HCT116 (cell line): ENCODE data around the gene DGCR8. TPM values are rescaled to one million over a fixed set of nuclear protein-coding genes. Genes with fewer than 3 reads are reported as not detected.

Experiments
- ATAC-seq: fragments of 200-7000 bp; cut with Tn5 transposase; 2 replicates; pipeline ENCODE4 v1.9.1; 2020; ENCODE audit warnings: mild to moderate bottlenecking, moderate library complexity
- BruUV-seq: library from RNA; stranded (reverse); fragments of 400-500 nt; replicated peaks from 2 replicates; lab custom pipeline; 2021; lab: Mats Ljungman, UMichigan
- CTCF ChIA-PET: fragments of 300-600 bp; sonication (Branson Sonifier 250); formaldehyde crosslinking; loops from one replicate; lab custom pipeline; 2021; ENCODE audit warnings: antibody characterized with exemption; lab: Charles Lee
- POLR2A ChIA-PET: fragments of 300-600, 350-600 bp; sonication (Branson Sonifier 250); formaldehyde crosslinking; loops from one replicate; lab custom pipeline; 2021; ENCODE audit warnings: antibody characterized with exemption; lab: Charles Lee
- RAD21 ChIA-PET, 2 experiments: fragments of 300-600 bp; sonication (Branson Sonifier 250); formaldehyde crosslinking; loops; one replicate each; lab custom pipeline; 2023; ENCODE audit warnings: low total read pairs in 2 of 2; ENCODE audit not compliant: uncharacterized antibody in 2 of 2, unreplicated experiment in 2 of 2, low non-redundant PET in 1 of 2; lab: Charles Lee
- DNase-seq: peaks from one replicate; pipeline ENCODE4 v3.0.0-alpha.2; 2010; ENCODE audit warnings: low read depth, low spot score
- H2AFZ ChIP-seq: fragments of 200-600 bp; shearing (Covaris generic), sonication (generic); 2 replicates; pipeline ENCODE4 v1.6.1; 2017; ENCODE audit warnings: low read depth, mixed run types, mixed read lengths, antibody characterized with exemption, low read length; ENCODE audit not compliant: poor library complexity, severe bottlenecking
- H3K27ac ChIP-seq: 2 replicates; pipeline ENCODE4 v1.5.1; 2012; ENCODE audit warnings: low read depth, low read length
- H3K27me3 ChIP-seq: fragments of 200-600 bp; sonication (generic); 2 replicates; pipeline ENCODE4 v1.6.1; 2016; ENCODE audit warnings: mixed run types, low read length, mixed read lengths; ENCODE audit not compliant: insufficient read depth
- H3K36me3 ChIP-seq, 2 experiments: fragments of 200-500 bp in 1 of 2; fragments of 200-600 bp in 1 of 2; sonication (Bioruptor generic) in 1 of 2; sonication (generic) in 1 of 2; 2 replicates each; pipeline versions ENCODE4 v1.5.1 to v1.6.1; 2014 to 2016; ENCODE audit warnings: low read length in 2 of 2, inconsistent platforms in 1 of 2, mixed read lengths in 1 of 2, mixed run types in 1 of 2; ENCODE audit not compliant: insufficient read depth in 2 of 2, control insufficient read depth in 1 of 2
- H3K4me1 ChIP-seq, 2 experiments: fragments of 200-600 bp in 1 of 2; sonication (generic) in 1 of 2; 2 replicates each; pipeline versions ENCODE4 v1.5.1 to v1.6.1; 2012 to 2017; ENCODE audit warnings: low read length in 2 of 2, inconsistent platforms in 1 of 2, mild to moderate bottlenecking in 1 of 2, mixed read lengths in 1 of 2, mixed run types in 1 of 2, moderate library complexity in 1 of 2; ENCODE audit not compliant: insufficient read depth in 2 of 2, control insufficient read depth in 1 of 2
- H3K4me2 ChIP-seq: fragments of 200-600 bp; sonication (generic); 2 replicates; pipeline ENCODE4 v1.6.1; 2017; ENCODE audit warnings: mixed run types, low read length, mixed read lengths
- H3K4me3 ChIP-seq, 2 experiments: fragments of 200-600 bp in 1 of 2; sonication (generic) in 1 of 2; replicated peaks in 1 of 2; 2 replicates each; pipeline ENCODE4 v1.5.1; 2011 to 2016; ENCODE audit warnings: low read length in 2 of 2, control low read depth in 1 of 2, low read depth in 1 of 2, mild to moderate bottlenecking in 1 of 2, mixed read lengths in 1 of 2, mixed run types in 1 of 2
- H3K79me2 ChIP-seq: fragments of 200-600 bp; sonication (generic); 2 replicates; pipeline ENCODE4 v1.6.1; 2017; ENCODE audit warnings: mild to moderate bottlenecking, mixed run types, low read length, moderate library complexity, mixed read lengths; ENCODE audit not compliant: insufficient read depth
- H3K9ac ChIP-seq: fragments of 200-600 bp; sonication (generic); 2 replicates; pipeline ENCODE4 v1.6.1; 2016; ENCODE audit warnings: low read length, mixed read lengths
- H3K9me2 ChIP-seq: fragments of 200-600 bp; sonication (generic), shearing (Covaris generic); 2 replicates; pipeline ENCODE4 v1.6.1; 2017; ENCODE audit warnings: mixed run types, mild to moderate bottlenecking, moderate library complexity; ENCODE audit not compliant: insufficient read depth
- H3K9me3 ChIP-seq, 2 experiments: fragments of 200-500 bp in 1 of 2; fragments of 200-600 bp in 1 of 2; sonication (Bioruptor generic) in 1 of 2; sonication (generic) in 1 of 2; 2 replicates each; pipeline ENCODE4 v1.6.1; 2014 to 2017; ENCODE audit warnings: low read length in 2 of 2, mixed read lengths in 2 of 2, inconsistent platforms in 1 of 2, low read depth in 1 of 2, mild to moderate bottlenecking in 1 of 2, mixed run types in 1 of 2, moderate library complexity in 1 of 2; ENCODE audit not compliant: control insufficient read depth in 1 of 2, insufficient read depth in 1 of 2
- H4K20me1 ChIP-seq: fragments of 200-600 bp; sonication (generic), shearing (Covaris generic); 2 replicates; pipeline ENCODE4 v1.6.1; 2017; ENCODE audit warnings: mixed run types, mild to moderate bottlenecking, moderate library complexity; ENCODE audit not compliant: insufficient read depth
- CEBPB ChIP-seq: IDR thresholded peaks from 2 replicates; pipeline ENCODE4 v1.6.1; 2012; ENCODE audit warnings: low read depth
- EGR1 ChIP-seq: IDR thresholded peaks from 2 replicates; pipeline ENCODE4 v1.6.1; 2012; ENCODE audit warnings: low read depth
- EZH2 ChIP-seq: fragments of 200-600 bp; sonication (generic); IDR thresholded peaks from 2 replicates; pipeline ENCODE4 v1.6.1; 2017; ENCODE audit warnings: antibody characterized with exemption, mixed run types
- EZH2phosphoT487 ChIP-seq: fragments of 200-600 bp; IDR thresholded peaks from 2 replicates; pipeline ENCODE4 v1.6.1; 2018; ENCODE audit warnings: antibody characterized with exemption, borderline replicate concordance
- FOSL1 ChIP-seq: IDR thresholded peaks from 2 replicates; pipeline ENCODE4 v1.6.1; 2012; ENCODE audit warnings: low read depth
- POLR2AphosphoS5 ChIP-seq: IDR thresholded peaks from 2 replicates; pipeline ENCODE4 v1.6.1; 2011; ENCODE audit warnings: mild to moderate bottlenecking, low read depth, low read length, moderate library complexity
- REST ChIP-seq: IDR thresholded peaks from 2 replicates; pipeline ENCODE4 v1.6.1; 2012; ENCODE audit warnings: low read depth
- YY1 ChIP-seq: IDR thresholded peaks from 2 replicates; pipeline ENCODE4 v1.6.1; 2011; ENCODE audit warnings: low read length, low read depth, moderate library complexity, mild to moderate bottlenecking; ENCODE audit not compliant: insufficient replicate concordance; ENCODE audit errors: extremely low read depth
- intact Hi-C: fragments of 100-400 bp; cut with micrococcal nuclease; formaldehyde crosslinking; loops from 2 replicates; pipeline ENCODE4 v1.10.0; 2022
- total RNA-seq: library from RNA; stranded (reverse); gene quantifications from one replicate; pipeline ENCODE4 v1.2.1, GENCODE V29; 2021; ENCODE audit not compliant: unreplicated experiment
- TF ChIP-seq, protein P1 (sequence below): IDR thresholded peaks from 2 replicates; pipeline ENCODE4 v1.6.1; 2012
- TF ChIP-seq, protein P2 (sequence below): IDR thresholded peaks from 2 replicates; pipeline ENCODE4 v1.6.1; 2012

DGCR8 gene
- total RNA-seq, 1 experiment from 2014 or later: 43.8 TPM

- TF ChIP-seq FOSL1: no peak
- TF ChIP-seq, protein P1, sequence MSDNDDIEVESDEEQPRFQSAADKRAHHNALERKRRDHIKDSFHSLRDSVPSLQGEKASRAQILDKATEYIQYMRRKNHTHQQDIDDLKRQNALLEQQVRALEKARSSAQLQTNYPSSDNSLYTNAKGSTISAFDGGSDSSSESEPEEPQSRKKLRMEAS: no peak
- TF ChIP-seq EZH2phosphoT487: no peak
- TF ChIP-seq REST: no peak
- no peak for TF ChIP-seq EGR1
- no peak for TF ChIP-seq POLR2AphosphoS5
- TF ChIP-seq EZH2: no peak
- no peak for TF ChIP-seq CEBPB
- no peak for TF ChIP-seq YY1
- TF ChIP-seq, protein P2, sequence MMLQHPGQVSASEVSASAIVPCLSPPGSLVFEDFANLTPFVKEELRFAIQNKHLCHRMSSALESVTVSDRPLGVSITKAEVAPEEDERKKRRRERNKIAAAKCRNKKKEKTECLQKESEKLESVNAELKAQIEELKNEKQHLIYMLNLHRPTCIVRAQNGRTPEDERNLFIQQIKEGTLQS: no peak
- Histone ChIP-seq H3K9ac (no peak overlapping the region), H3K4me1 (peaks cover 4 to 12% of the 10 kb centered on the region in 2 experiments; a peak in 2 of 4 replicates), H3K36me3 (peaks cover 5 to 12% of the 10 kb centered on the region in 2 experiments; a peak in 2 of 4 replicates), H3K4me2 (no peak overlapping the region), H3K27me3 (no peaks in the 10 kb centered on the region), H3K9me3 (no peaks in the 10 kb centered on the region), H3K4me3 (no peak overlapping the region), H3K9me2 (no peaks in the 10 kb centered on the region), H2AFZ (no peak overlapping the region), H3K79me2 (peaks cover 48% of the 10 kb centered on the region), H4K20me1 (no peaks in the 10 kb centered on the region), H3K27ac (no peak overlapping the region)
- no peak for ATAC-seq
- intact Hi-C loops: no loop called here
- no peak for DNase-seq
- no TSS peak for BruUV-seq
- ChIA-PET POLR2A (no interaction called here), CTCF (no interaction called here), RAD21 (no interaction called here)
Measured at GRCh38 chr22:20140107-20140445, 60.0 kb downstream of the DGCR8 start.
